ENCODE results near the gene OLFM4.
"Not testable (repeated sequence)": the region's sequence is repeated elsewhere in the genome, so short reads cannot be mapped to it uniquely, and the experiment has no call there.

The OLFM4 gene

DNA sequence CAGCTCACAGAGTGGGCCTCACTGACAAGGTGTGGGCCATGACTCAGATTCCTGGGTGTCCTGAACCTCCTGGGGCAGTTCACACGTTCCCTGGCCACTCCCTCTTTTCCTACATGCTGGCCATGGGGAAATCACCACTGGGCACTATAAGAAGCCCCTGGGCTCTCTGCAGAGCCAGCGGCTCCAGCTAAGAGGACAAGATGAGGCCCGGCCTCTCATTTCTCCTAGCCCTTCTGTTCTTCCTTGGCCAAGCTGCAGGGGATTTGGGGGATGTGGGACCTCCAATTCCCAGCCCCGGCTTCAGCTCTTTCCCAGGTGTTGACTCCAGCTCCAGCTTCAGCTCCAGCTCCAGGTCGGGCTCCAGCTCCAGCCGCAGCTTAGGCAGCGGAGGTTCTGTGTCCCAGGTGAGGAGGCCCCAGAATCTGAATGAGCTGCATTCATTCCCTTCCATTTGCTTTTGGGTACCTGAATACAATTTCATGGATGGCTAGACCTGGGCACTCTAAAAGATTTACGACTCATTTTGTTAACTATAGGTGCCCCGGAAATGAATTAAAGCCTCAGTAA, at the start of gene OLFM4:
OLFM4 (plus strand) TSS at position 177 of the 567 bp plus-strand sequence; CDS start at position 201, 24 bp downstream.
- no peak for ATAC-seq

DNA sequence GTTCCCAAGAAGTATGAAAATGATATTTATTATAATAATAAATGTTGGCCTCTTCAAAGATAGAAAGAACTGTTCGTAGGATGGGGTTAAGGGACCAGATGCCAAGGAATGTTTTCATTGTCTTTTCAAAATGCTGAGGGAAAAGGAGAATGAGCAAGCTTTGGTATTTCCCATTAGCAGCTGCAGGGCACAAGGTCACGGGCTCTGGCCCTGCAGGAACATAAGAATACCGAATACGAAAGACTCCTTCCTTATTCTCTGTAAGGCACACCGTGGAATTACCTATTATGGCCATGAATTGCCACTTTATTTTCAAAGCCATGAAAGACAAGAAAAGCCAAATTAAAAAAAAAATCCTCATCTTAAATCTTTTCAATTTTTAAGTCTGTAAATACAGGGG, 49.6 kb upstream of the OLFM4 start:
- no peak for ATAC-seq

GRCh38 chr13:52980695-52981094, 47.9 kb upstream of the OLFM4 start:
- no peak for ATAC-seq

DNA sequence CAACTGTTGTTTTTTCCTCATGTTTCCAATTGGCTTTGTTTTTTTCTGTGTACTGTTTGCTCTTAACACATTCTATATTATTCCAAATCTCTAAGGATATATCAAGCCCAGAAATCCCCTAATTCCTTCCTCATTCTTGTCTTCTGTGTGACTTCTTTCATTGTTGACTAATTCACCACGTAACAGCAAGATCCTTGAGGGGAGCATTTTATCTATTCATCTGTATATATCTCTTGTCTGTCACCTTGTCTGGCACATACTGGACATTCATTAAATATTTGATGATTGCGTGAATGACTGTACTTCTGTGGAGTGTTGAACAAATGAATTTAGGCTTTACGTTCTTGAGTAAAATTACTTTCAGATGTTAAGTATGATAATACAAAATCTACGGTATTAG, 44.8 kb upstream of the OLFM4 start:
- ATAC-seq, result no peak

DNA sequence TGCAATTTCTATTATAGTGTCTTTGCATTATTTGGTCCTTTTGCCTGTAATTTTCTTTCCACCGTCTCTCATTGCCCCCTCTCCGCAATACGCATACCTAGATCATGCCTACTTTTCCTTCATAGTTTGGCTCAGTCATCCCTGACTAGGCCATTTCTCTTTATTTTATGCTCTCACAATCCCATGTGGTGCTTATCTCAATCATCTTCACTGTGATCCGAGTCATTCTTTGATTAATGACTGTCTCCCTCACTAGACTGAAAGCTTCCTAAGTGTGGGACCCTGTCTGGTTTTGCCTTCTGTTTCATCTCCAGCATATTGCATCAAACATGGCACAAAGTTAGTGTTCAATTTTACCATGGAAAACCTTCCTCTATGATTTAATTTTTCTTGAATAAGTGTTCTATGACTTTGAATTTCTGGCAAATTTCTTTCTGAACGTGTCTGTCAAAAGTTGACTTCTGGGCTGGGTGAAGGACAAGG, 43.7 kb upstream of the OLFM4 start:
- no peak for ATAC-seq

- ATAC-seq, result no peak
These were observed 37.1 kb upstream of the OLFM4 start for GRCh38 chr13:52991344-52992020.

DNA sequence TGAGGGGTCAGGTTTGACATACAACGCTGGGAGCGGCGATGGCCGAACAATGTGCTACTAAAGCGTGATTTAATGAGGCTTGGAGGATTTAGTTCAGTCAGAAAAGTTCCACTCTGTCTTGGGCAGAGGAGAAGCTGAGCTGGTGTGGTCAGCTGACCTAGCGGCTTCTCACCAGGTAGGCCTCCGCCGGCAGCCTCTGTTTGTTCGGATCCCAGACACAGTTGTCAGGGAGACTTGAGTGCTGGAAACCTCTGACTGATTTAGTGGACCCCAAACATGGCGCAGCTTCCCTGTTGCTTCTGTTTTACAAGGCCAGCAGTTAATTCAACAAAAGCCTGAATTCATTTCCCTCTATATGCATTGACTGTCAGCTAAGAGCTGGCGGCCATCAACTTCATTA, 36.5 kb upstream of the OLFM4 start:
- no peak for ATAC-seq

- no peak for ATAC-seq
These were observed 34.6 kb upstream of the OLFM4 start for GRCh38 chr13:52994051-52994450.

GRCh38 chr13:52994865-52995264, 33.7 kb upstream of the OLFM4 start:
- no peak for ATAC-seq

DNA sequence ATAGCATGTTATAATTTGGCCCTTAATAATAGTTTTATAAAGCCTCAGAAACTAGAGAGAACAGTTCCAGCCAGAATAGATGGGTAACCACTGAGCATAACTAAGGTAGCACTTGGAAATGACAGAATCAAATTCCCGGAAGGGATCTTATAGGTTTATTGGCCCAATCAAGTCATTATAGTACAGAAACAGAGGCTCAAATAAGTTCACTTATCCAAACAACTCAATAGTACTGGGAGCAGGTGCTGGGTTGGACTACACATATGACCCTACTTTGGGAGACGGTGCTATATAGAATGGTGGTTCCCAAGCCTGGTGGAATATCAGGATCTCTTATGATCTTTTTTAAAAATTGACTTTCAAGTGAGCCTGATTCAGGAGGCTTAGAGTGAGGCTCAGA, 32.7 kb upstream of the OLFM4 start:
- no peak for ATAC-seq

GRCh38 chr13:52997951-52998876, 30.4 kb upstream of the OLFM4 start:
- ATAC-seq, result no peak

GRCh38 chr13:52999093-52999696, 29.4 kb upstream of the OLFM4 start:
- no peak for ATAC-seq

GRCh38 chr13:53001444-53002225, 27.0 kb upstream of the OLFM4 start:
- ATAC-seq, result no peak

DNA sequence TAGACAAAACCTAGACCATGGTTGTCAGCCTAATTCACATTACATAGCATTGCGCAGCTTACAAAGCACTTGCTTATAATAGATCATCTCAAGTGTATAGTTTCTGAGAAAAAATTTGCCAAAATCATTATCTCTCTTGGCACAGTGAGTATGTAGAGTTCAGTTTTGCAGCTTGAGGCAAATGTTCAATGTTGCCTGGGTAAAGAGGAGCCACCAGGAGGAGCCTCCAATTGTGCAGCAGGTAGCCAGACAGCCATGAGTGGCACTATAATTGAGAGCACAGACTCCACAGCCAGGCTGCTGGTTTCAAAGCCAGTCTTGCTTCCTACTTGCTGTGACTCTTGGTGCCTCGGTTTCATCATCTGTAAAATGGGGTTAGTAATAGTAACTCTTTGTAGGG, 24.0 kb upstream of the OLFM4 start:
- ATAC-seq, result no peak

DNA sequence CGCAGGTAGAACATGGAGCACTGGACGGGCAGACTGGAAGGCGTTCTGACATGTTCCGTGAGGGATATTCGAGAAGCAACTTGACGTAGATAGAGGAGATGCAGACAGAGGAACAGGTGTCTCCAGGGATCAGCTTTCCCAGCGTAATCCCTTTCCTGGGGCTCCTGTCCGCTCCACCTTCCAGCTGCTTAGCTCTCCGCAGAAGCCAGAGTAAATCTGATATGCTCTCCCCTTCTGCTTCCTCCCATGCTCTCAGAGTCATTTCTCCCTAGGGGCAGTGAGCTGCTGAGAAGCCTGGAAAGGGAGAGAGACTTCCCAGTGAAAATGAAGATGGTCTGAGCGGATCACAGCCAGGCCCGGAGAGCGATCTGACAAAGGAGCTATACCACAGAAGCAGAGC, 23.0 kb upstream of the OLFM4 start:
- ATAC-seq, result no peak

- no peak for ATAC-seq
These were observed 20.7 kb upstream of the OLFM4 start for GRCh38 chr13:53007872-53008271.

DNA sequence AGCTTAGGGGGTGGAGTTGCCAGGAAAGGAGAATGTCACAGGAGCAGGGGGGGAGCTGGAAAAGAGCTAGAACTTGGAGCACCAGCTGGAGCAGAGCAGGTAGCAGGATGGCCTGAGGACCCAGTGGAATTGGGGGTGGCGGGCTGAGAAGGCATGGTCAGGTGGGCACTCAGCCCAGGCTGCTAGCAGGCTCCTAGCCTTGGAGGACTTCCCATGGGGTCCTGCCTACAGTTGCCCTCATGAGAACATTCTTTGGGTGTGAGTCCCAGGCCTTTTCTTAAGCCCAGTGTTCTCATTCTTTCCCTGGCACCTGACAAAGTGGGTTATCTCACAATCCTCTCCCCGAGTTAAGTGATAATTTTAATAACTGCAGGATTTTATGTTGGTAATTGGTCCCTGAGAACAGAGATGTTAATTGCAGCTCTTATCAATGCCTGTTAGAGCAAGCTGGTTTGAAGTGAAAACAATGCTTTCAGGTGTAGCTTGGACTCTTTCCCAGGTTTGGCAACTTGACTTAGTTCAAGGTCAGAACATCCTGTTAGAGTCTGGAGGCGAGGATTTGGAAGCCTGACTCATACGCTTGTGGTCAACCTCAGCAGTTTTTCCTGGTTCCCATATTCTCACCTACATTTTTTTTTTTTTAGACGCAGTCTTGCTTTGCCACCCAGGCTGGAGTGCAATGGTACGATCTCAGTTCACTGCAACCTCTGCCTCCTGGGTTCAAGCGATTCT, 18.1 kb upstream of the OLFM4 start:
- ATAC-seq, result no peak

GRCh38 chr13:53012707-53013106, 15.9 kb upstream of the OLFM4 start:
- no peak for ATAC-seq

DNA sequence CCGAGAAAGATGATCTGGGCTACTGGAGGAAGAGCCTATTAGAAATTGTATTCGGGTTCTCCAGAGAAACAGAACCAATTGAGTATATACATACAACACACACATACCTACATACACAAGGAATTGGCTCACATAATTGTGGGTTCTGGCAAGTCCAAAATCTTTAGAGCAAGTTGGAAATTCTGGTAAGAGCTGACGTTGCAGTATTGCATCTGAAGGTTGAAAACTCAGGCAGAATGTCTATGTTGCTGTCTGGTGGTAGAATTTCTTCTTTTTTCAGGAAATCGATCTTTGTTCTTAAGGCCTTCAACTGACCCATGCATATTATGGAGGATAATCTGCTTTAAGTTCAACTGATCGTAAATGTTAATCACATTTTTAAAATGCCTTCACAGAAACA, 15.5 kb upstream of the OLFM4 start:
- ATAC-seq, result no peak

GRCh38 chr13:53014018-53014417, 14.6 kb upstream of the OLFM4 start:
- ATAC-seq, result not testable (repeated sequence)

Measured in activated CD4-positive, CD25-positive, alpha-beta regulatory T cell treated with anti-CD3 and anti-CD28 coated beads, Interleukin-2, amount 50 U/mL, for 24 hours (primary cell).